ENCODE results near the gene ELL. TPM values are rescaled to one million over a fixed set of nuclear protein-coding genes. Genes with fewer than 3 reads are reported as not detected.

ELL gene
- polyA plus RNA-seq, 1 of the 3 experiments (the other 2 are of a cell fraction) = 7.4 TPM

DNA sequence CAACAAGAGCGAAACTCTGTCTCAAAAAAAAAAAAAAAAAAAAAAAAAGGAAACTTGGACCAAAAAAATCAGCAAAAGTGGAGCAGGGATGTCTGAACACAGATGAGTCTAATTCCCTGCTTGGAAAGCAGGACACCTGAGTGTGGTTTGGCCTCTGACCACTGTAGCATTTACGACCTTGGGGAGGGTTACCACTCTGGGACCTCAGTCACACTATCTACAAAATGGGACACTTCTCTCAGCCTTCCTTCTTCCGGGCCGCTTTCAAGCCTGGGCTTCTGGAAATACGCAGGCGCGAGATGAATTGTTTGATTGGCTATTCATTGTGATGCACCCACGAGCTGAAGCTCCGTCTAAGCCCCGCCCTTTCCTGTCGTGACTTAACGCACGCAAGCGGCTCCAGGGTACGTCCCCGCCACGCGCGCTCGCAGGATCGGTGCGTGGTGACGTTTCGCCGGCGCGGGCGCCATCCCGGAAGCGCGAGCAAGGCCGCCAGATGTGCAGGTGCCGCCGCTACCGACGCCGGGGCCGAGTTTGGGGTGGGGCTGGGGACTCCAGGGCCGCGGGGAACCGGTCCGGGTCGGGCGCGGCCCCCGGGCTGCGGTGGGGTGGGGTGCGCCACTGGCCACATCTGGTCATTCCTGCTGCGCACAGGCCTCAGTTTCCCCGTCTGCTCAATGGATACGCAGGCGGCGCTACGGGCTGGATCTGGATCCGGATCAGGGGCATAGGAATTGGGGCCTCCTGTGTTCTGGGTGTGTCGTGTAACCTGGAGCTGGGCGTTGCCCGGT is 35.7 kb upstream of the ELL start, which contains the start of gene KXD1:
KXD1 (plus strand) TSS at position 460 of the 791 bp plus-strand sequence. CDS start 4,187 bp downstream, outside the sequence.
- Histone ChIP-seq H3K27me3 (ENCODE audit: insufficient read depth) (no peaks in the 10 kb centered on the region), H4K20me1 (ENCODE audit: insufficient read depth) (no peaks in the 10 kb centered on the region), H3F3A (replicated peaks; ENCODE audit: insufficient read depth) (peaks cover 3% of the 10 kb centered on the region), H3K4me3 (ENCODE audit: low read depth in 2 of 2, low read length in 1 of 2) (peak within 1 kb of the TSS; percentile 78 to 85), H3K9me2 (no peaks in the 10 kb centered on the region), H3K9me3 (no peaks in the 10 kb centered on the region), H2AFZ (ENCODE audit: low read depth) (peak within 1 kb of the TSS; percentile 85), H3K27ac (ENCODE audit: low read depth in 2 of 2, low read length in 1 of 2) (peak within 1 kb of the TSS; percentile 46 to 60), H3K4me2 (peak within 1 kb of the TSS; percentile 90), H3K79me2 (ENCODE audit: insufficient read depth) (peaks cover 48% of the 10 kb centered on the region), H3K4me1 (ENCODE audit: control insufficient read depth in 1 of 2, insufficient read depth in 2 of 2, low read depth in 1 of 2, low read length in 1 of 2) (peaks cover 0 to 5% of the 10 kb centered on the region in 2 experiments; a peak in 1 of 4 replicates), H3K36me3 (replicated peaks in 1 of 2; ENCODE audit: control insufficient read depth in 1 of 2, insufficient read depth in 2 of 2, low read length in 1 of 2) (peaks cover 4 to 5% of the 10 kb centered on the region in 2 experiments), H3K9ac (peak within 1 kb of the TSS; percentile 75)
- under 1% methylated on average over 50 of the region's 58 CpGs for WGBS (ENCODE audit: low lambda C conversion rate)
- CTCF ChIA-PET = interaction anchor here (0.8 to 2.5 kb wide), 9 partner anchors 14 to 290 kb away, joined by 4 to 8 read pairs (median 5); partner anchors contain the start of genes REX1BD and UBA52
- DNase-seq = peak; percentile 97
- POLR2A ChIA-PET = interaction anchor here (0.6 to 2.5 kb wide), 4 partner anchors 13 to 37 kb away, joined by 3 to 14 read pairs (median 3); partner anchors contain the start of gene UBA52
- TF ChIP-seq FOXM1 (IDR thresholded peaks at IDR 0.05; ENCODE audit: low read depth) = no peak
- TF ChIP-seq ELF1 (IDR thresholded peaks at IDR 0.05) = peak; percentile 96
- TF ChIP-seq, protein P1, sequence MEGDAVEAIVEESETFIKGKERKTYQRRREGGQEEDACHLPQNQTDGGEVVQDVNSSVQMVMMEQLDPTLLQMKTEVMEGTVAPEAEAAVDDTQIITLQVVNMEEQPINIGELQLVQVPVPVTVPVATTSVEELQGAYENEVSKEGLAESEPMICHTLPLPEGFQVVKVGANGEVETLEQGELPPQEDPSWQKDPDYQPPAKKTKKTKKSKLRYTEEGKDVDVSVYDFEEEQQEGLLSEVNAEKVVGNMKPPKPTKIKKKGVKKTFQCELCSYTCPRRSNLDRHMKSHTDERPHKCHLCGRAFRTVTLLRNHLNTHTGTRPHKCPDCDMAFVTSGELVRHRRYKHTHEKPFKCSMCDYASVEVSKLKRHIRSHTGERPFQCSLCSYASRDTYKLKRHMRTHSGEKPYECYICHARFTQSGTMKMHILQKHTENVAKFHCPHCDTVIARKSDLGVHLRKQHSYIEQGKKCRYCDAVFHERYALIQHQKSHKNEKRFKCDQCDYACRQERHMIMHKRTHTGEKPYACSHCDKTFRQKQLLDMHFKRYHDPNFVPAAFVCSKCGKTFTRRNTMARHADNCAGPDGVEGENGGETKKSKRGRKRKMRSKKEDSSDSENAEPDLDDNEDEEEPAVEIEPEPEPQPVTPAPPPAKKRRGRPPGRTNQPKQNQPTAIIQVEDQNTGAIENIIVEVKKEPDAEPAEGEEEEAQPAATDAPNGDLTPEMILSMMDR (IDR thresholded peaks at IDR 0.05) = no peak
- TF ChIP-seq JUND (IDR thresholded peaks at IDR 0.05) = no peak
- no peak for TF ChIP-seq CHD2 (IDR thresholded peaks at IDR 0.05; ENCODE audit: low read length, partially characterized antibody)
- no peak; the same call in 1 of the 2 replicates for TF ChIP-seq RCOR1 (IDR thresholded peaks at IDR 0.05; ENCODE audit: low read length)
- TF ChIP-seq, protein P2, sequence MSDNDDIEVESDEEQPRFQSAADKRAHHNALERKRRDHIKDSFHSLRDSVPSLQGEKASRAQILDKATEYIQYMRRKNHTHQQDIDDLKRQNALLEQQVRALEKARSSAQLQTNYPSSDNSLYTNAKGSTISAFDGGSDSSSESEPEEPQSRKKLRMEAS (IDR thresholded peaks at IDR 0.05; ENCODE audit: low read depth) = peak; percentile 87
- no peak for TF ChIP-seq USF1 (IDR thresholded peaks at IDR 0.05; ENCODE audit: borderline replicate concordance, low read depth)
- no peak for TF ChIP-seq NFIC (IDR thresholded peaks at IDR 0.05; ENCODE audit: borderline replicate concordance)
- peak; percentile 66 for TF ChIP-seq GABPA (IDR thresholded peaks at IDR 0.05; ENCODE audit: low read depth)
- peak; percentile 68; the same call in 1 of the 2 replicates for TF ChIP-seq RFX5 (IDR thresholded peaks at IDR 0.05; ENCODE audit: low read length)
- TF ChIP-seq POLR2AphosphoS5 (IDR thresholded peaks at IDR 0.05; ENCODE audit: low read depth, low read length) = peak; percentile 80
- TF ChIP-seq GATA2 (CRISPR knock-in tag; IDR thresholded peaks at IDR 0.05) = no peak
- TF ChIP-seq RXRA (IDR thresholded peaks at IDR 0.05; ENCODE audit: borderline replicate concordance, low read depth) = no peak
- no peak for TF ChIP-seq FOSL2 (IDR thresholded peaks at IDR 0.05; ENCODE audit: borderline replicate concordance, low read depth)
- TF ChIP-seq EZH2phosphoT487 (IDR thresholded peaks at IDR 0.05; ENCODE audit: borderline replicate concordance, low read depth) = no peak
- TF ChIP-seq USF2 (IDR thresholded peaks at IDR 0.05; ENCODE audit: borderline replicate concordance, low read depth, low read length) = no peak
- no peak for TF ChIP-seq RAD21 (IDR thresholded peaks at IDR 0.05; ENCODE audit: low read length)
- TF ChIP-seq MEF2A (IDR thresholded peaks at IDR 0.05; ENCODE audit: borderline replicate concordance, low read depth) = no peak
- TF ChIP-seq PBX3 (IDR thresholded peaks at IDR 0.05) = peak; percentile 10; the same call in 1 of the 2 replicates
- TF ChIP-seq FOXJ3 (CRISPR knock-in tag; IDR thresholded peaks at IDR 0.05) = no peak
- TF ChIP-seq EP300 (IDR thresholded peaks at IDR 0.05; ENCODE audit: borderline replicate concordance in 1 of 2, low read depth in 1 of 2, low read length in 1 of 2) = no peak
- TF ChIP-seq SMC3 (IDR thresholded peaks at IDR 0.05; ENCODE audit: low read depth, low read length) = no peak
- peak; percentile 92 for TF ChIP-seq MXI1 (IDR thresholded peaks at IDR 0.05; ENCODE audit: low read depth, low read length)
- peak; percentile 81; the same call in 1 of the 2 replicates for TF ChIP-seq SIN3A (IDR thresholded peaks at IDR 0.05; ENCODE audit: borderline replicate concordance, low read depth, low read length)
- TF ChIP-seq, protein P3, sequence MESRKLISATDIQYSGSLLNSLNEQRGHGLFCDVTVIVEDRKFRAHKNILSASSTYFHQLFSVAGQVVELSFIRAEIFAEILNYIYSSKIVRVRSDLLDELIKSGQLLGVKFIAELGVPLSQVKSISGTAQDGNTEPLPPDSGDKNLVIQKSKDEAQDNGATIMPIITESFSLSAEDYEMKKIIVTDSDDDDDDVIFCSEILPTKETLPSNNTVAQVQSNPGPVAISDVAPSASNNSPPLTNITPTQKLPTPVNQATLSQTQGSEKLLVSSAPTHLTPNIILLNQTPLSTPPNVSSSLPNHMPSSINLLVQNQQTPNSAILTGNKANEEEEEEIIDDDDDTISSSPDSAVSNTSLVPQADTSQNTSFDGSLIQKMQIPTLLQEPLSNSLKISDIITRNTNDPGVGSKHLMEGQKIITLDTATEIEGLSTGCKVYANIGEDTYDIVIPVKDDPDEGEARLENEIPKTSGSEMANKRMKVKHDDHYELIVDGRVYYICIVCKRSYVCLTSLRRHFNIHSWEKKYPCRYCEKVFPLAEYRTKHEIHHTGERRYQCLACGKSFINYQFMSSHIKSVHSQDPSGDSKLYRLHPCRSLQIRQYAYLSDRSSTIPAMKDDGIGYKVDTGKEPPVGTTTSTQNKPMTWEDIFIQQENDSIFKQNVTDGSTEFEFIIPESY (IDR thresholded peaks at IDR 0.05; ENCODE audit: borderline replicate concordance, low read depth) = no peak
- TF ChIP-seq TAF1 (IDR thresholded peaks at IDR 0.05; ENCODE audit: borderline replicate concordance, low read depth, low read length) = peak; percentile 7
